Activated T-cell treated with anti-CD3 and anti-CD28 coated beads, Interleukin-2, amount 50 U/mL, for 48 hours (primary cell): ENCODE measurements around the gene HSPA5.
A peak's percentile ranks its signal among the peaks of the same experiment; 100 is the strongest.

ENCODE experiments used
- DNase-seq, 2 experiments: peaks; one replicate each; pipeline ENCODE4 v3.0.0-alpha.2; 2020

The HSPA5 gene

DNA sequence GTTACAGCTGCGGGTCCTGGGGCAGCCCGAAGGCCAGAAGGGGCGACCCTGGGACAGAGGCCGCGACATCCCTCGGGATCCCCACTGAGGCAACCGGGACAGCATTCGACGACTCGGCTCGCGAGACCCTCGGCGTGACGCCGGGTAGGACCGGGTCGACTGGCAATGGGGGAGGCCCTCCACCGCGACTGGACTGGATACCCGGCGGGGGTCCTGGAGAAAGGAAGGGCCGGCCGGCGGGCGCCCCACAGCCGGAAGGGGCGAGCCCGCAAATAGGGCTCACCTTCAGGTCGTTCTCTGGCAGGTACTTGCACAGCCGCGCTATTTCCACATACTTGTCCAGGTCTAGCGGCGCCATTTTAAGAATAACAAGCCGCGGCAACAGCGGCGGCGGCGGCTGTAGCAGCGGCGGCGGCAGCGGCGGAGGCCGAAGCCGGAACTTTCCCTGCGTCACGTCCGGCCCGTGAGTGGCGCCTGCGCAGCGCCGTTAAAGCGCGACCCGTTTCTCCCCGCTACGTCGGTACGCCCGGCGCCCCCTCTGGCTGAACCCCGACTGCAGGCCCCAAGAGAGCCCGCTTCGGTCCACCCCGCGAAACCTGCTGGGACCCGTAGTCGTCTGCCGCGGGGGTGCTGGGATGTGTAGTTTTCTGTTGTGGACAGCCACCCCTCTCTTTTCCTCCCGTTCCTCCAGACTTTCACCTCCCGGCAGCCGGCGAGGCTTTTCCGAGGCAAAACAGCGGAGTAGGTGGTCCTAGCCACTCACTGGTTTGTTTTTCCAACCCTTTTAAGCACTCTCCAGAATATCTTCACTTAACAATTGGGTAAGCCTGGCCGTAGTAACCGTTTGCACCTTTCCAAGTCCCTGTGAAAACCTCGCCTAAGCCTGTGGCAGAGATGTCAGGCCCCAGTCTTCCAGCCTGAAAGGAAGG lies 51.5 kb downstream of the HSPA5 start, which contains the start of gene PPP6C:
PPP6C (minus strand) TSS at position 443 of the 929 bp plus-strand sequence; CDS start at position 358, 85 bp downstream.
- peak; percentile 98 for DNase-seq

DNA sequence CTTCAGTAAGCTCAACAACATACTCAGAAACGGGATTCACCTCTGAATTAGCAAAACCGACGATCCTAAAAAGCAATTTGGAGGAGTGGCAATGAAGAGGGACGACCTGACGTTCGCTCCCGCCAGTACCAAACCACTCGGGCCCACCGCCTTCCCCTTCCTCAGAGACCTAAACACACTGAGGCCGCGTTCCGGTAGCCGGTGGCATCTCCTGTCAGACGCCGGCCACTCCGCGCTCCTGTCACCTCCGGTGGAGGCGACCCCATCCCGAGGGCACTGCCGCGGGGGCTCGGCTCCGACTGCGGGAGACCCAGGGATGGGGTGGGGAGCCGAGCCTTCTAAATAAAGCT lies 52.2 kb downstream of the HSPA5 start:
- peak; percentile 51 to 57 for DNase-seq
